ENCODE results near the gene ARHGAP8. TPM values are rescaled to one million over a fixed set of nuclear protein-coding genes. Genes with fewer than 3 reads are reported as not detected.

The ARHGAP8 gene
- total RNA-seq, 1 donor from 2014 or later = not detected

- no peak for DNase-seq
Measured at GRCh38 chr22:44862981-44863860, 110.8 kb downstream of the ARHGAP8 start.

GRCh38 chr22:44865193-44866057 is 113.0 kb downstream of the ARHGAP8 start:
- no peak for DNase-seq

GRCh38 chr22:44869196-44869595 is 116.8 kb downstream of the ARHGAP8 start:
- no peak for DNase-seq

- DNase-seq = no peak
Measured at GRCh38 chr22:44870021-44870420, 117.6 kb downstream of the ARHGAP8 start.

- no peak for DNase-seq
Measured at GRCh38 chr22:44871782-44872181, 119.4 kb downstream of the ARHGAP8 start.

- DNase-seq = no peak
Measured at GRCh38 chr22:44876921-44877320, 124.5 kb downstream of the ARHGAP8 start.

- no peak for DNase-seq
Measured at GRCh38 chr22:44878483-44879300, 126.3 kb downstream of the ARHGAP8 start.

GRCh38 chr22:44879301-44879680 is 126.9 kb downstream of the ARHGAP8 start:
- no peak for DNase-seq

- no peak for DNase-seq
Measured at GRCh38 chr22:44880610-44881290, 128.4 kb downstream of the ARHGAP8 start.

- DNase-seq = no peak
Measured at GRCh38 chr22:44881624-44882023, 129.2 kb downstream of the ARHGAP8 start.

- no peak for DNase-seq
Measured at GRCh38 chr22:44882226-44882905, 130.0 kb downstream of the ARHGAP8 start.

- no peak for DNase-seq
Measured at GRCh38 chr22:44883011-44883421, 130.6 kb downstream of the ARHGAP8 start.

- no peak for DNase-seq
Measured at GRCh38 chr22:44884562-44884961, 132.2 kb downstream of the ARHGAP8 start.

GRCh38 chr22:44884968-44885805 is 132.8 kb downstream of the ARHGAP8 start:
- no peak for DNase-seq

- DNase-seq = no peak
Measured at GRCh38 chr22:44885806-44886360, 133.5 kb downstream of the ARHGAP8 start.

- DNase-seq = no peak
Measured at GRCh38 chr22:44887941-44888366, 135.6 kb downstream of the ARHGAP8 start.

GRCh38 chr22:44888491-44889254 is 136.3 kb downstream of the ARHGAP8 start:
- no peak for DNase-seq

- no peak for DNase-seq
Measured at GRCh38 chr22:44889255-44889878, 137.0 kb downstream of the ARHGAP8 start.

Measured in dermis blood vessel endothelial cell (primary cell).